ENCODE measurements around the gene SLC28A2. TPM values are rescaled to one million over a fixed set of nuclear protein-coding genes. Genes with fewer than 3 reads are reported as not detected.

Gene SLC28A2
- total RNA-seq (2014; rRNA removed; shearing (Covaris generic)): not detected in 2 replicates

- no peak within 1 kb of the TSS for H3K27ac ChIP-seq
- H3K27me3 ChIP-seq (replicated peaks): no peaks in the 10 kb centered on the region
- H3K9me3 ChIP-seq (replicated peaks): no peaks in the 10 kb centered on the region; the same call in none of the 2 replicates
- H3K36me3 ChIP-seq: no peaks in the 10 kb centered on the region
- H3K4me1 ChIP-seq (replicated peaks): no peaks in the 10 kb centered on the region
- H3K4me3 ChIP-seq: no peak within 1 kb of the TSS
- DNase-seq (ENCODE audit: low read depth in 1 of 2, low spot score in 2 of 2): no peak
Measured at GRCh38 chr15:45251888-45252287, at the start of gene SLC28A2. Gene SLC28A2 (plus strand): TSS chr15:45252234. CDS start chr15:45253216, 982 bp downstream.

GRCh38 chr15:45203182-45203581 is 48.9 kb upstream of the SLC28A2 start:
- Histone ChIP-seq H3K36me3 (no peaks in the 10 kb centered on the region), H3K27me3 (replicated peaks) (no peaks in the 10 kb centered on the region; the same call in 1 of the 2 replicates), H3K27ac (no peak overlapping the region), H3K9me3 (replicated peaks) (no peaks in the 10 kb centered on the region), H3K4me1 (replicated peaks) (no peaks in the 10 kb centered on the region), H3K4me3 (no peak overlapping the region)
- DNase-seq (ENCODE audit: low read depth in 1 of 2, low spot score in 2 of 2): no peak

GRCh38 chr15:45205192-45205591 is 46.8 kb upstream of the SLC28A2 start:
- Histone ChIP-seq H3K36me3 (no peaks in the 10 kb centered on the region), H3K27me3 (replicated peaks) (no peaks in the 10 kb centered on the region; the same call in 1 of the 2 replicates), H3K4me3 (no peak overlapping the region), H3K9me3 (replicated peaks) (no peaks in the 10 kb centered on the region), H3K4me1 (replicated peaks) (no peaks in the 10 kb centered on the region), H3K27ac (no peak overlapping the region)
- peak in 1 of 2 experiments; percentile 26 for DNase-seq (ENCODE audit: low read depth in 1 of 2, low spot score in 2 of 2)

- Histone ChIP-seq H3K36me3 (no peaks in the 10 kb centered on the region), H3K27me3 (replicated peaks) (no peaks in the 10 kb centered on the region), H3K4me1 (replicated peaks) (no peaks in the 10 kb centered on the region), H3K9me3 (replicated peaks) (no peaks in the 10 kb centered on the region), H3K27ac (no peak overlapping the region), H3K4me3 (no peak overlapping the region)
- DNase-seq (ENCODE audit: low read depth in 1 of 2, low spot score in 2 of 2): no peak
Measured at GRCh38 chr15:45212493-45212892, 39.5 kb upstream of the SLC28A2 start.

GRCh38 chr15:45221053-45221599 is 30.9 kb upstream of the SLC28A2 start:
- Histone ChIP-seq H3K36me3 (no peaks in the 10 kb centered on the region), H3K9me3 (replicated peaks) (no peaks in the 10 kb centered on the region), H3K27me3 (replicated peaks) (0 out of 2 replicates have a peak, but pooled peaks cover 13% of the 10 kb centered on the region), H3K4me1 (replicated peaks) (no peaks in the 10 kb centered on the region), H3K4me3 (no peak overlapping the region), H3K27ac (no peak overlapping the region)
- DNase-seq (ENCODE audit: low read depth in 1 of 2, low spot score in 2 of 2): no peak

- Histone ChIP-seq H3K36me3 (no peaks in the 10 kb centered on the region), H3K4me1 (replicated peaks) (no peaks in the 10 kb centered on the region), H3K4me3 (no peak overlapping the region), H3K27me3 (replicated peaks) (0 out of 2 replicates have a peak, but pooled peaks cover 13% of the 10 kb centered on the region), H3K9me3 (replicated peaks) (no peaks in the 10 kb centered on the region), H3K27ac (no peak overlapping the region)
- DNase-seq (ENCODE audit: low read depth in 1 of 2, low spot score in 2 of 2): no peak
Measured at GRCh38 chr15:45221967-45222366, 30.1 kb upstream of the SLC28A2 start.

- no peaks in the 10 kb centered on the region for H3K4me1 ChIP-seq (replicated peaks)
- H3K4me3 ChIP-seq: no peak overlapping the region
- no peaks in the 10 kb centered on the region for H3K9me3 ChIP-seq (replicated peaks)
- no peak for DNase-seq (ENCODE audit: low read depth in 1 of 2, low spot score in 2 of 2)
- no peak overlapping the region for H3K27ac ChIP-seq
- 0 out of 2 replicates have a peak, but pooled peaks cover 13% of the 10 kb centered on the region for H3K27me3 ChIP-seq (replicated peaks)
- H3K36me3 ChIP-seq: no peaks in the 10 kb centered on the region
Measured at GRCh38 chr15:45224621-45225217, 27.3 kb upstream of the SLC28A2 start.

- H3K36me3 ChIP-seq: no peaks in the 10 kb centered on the region
- H3K9me3 ChIP-seq (replicated peaks): no peaks in the 10 kb centered on the region
Measured at GRCh38 chr15:45225506-45226273, 26.3 kb upstream of the SLC28A2 start.

GRCh38 chr15:45228931-45229330 is 23.1 kb upstream of the SLC28A2 start:
- no peak for DNase-seq (ENCODE audit: low read depth in 1 of 2, low spot score in 2 of 2)
- no peaks in the 10 kb centered on the region for H3K4me1 ChIP-seq (replicated peaks)
- H3K36me3 ChIP-seq: no peaks in the 10 kb centered on the region
- no peak overlapping the region for H3K4me3 ChIP-seq
- H3K27me3 ChIP-seq (replicated peaks): no peaks in the 10 kb centered on the region
- H3K9me3 ChIP-seq (replicated peaks): no peaks in the 10 kb centered on the region
- H3K27ac ChIP-seq: no peak overlapping the region

More at GRCh38 chr15:45225506-45226273, 26.3 kb upstream of the SLC28A2 start:
- H3K4me1 ChIP-seq (replicated peaks): no peaks in the 10 kb centered on the region
- no peak overlapping the region for H3K27ac ChIP-seq
- H3K4me3 ChIP-seq: no peak overlapping the region
- H3K27me3 ChIP-seq (replicated peaks): 0 out of 2 replicates have a peak, but pooled peaks cover 10% of the 10 kb centered on the region
- DNase-seq (ENCODE audit: low read depth in 1 of 2, low spot score in 2 of 2): no peak

GRCh38 chr15:45230245-45230965 is 21.6 kb upstream of the SLC28A2 start:
- H3K4me3 ChIP-seq: no peak overlapping the region
- H3K4me1 ChIP-seq (replicated peaks): no peaks in the 10 kb centered on the region
- H3K27me3 ChIP-seq (replicated peaks): no peaks in the 10 kb centered on the region
- H3K36me3 ChIP-seq: no peaks in the 10 kb centered on the region
- DNase-seq (ENCODE audit: low read depth in 1 of 2, low spot score in 2 of 2): no peak
- no peak overlapping the region for H3K27ac ChIP-seq
- H3K9me3 ChIP-seq (replicated peaks): no peaks in the 10 kb centered on the region

- Histone ChIP-seq H3K9me3 (replicated peaks) (no peaks in the 10 kb centered on the region), H3K27me3 (replicated peaks) (no peaks in the 10 kb centered on the region), H3K4me1 (replicated peaks) (no peaks in the 10 kb centered on the region), H3K27ac (no peak overlapping the region), H3K36me3 (no peaks in the 10 kb centered on the region), H3K4me3 (no peak overlapping the region)
- DNase-seq (ENCODE audit: low read depth in 1 of 2, low spot score in 2 of 2): no peak
Measured at GRCh38 chr15:45231132-45231531, 20.9 kb upstream of the SLC28A2 start.

GRCh38 chr15:45231864-45232562 is 20.0 kb upstream of the SLC28A2 start:
- Histone ChIP-seq H3K4me3 (no peak overlapping the region), H3K27ac (no peak overlapping the region), H3K27me3 (replicated peaks) (no peaks in the 10 kb centered on the region), H3K4me1 (replicated peaks) (no peaks in the 10 kb centered on the region), H3K9me3 (replicated peaks) (no peaks in the 10 kb centered on the region), H3K36me3 (no peaks in the 10 kb centered on the region)
- no peak for DNase-seq (ENCODE audit: low read depth in 1 of 2, low spot score in 2 of 2)

- H3K4me3 ChIP-seq: no peak overlapping the region
- H3K9me3 ChIP-seq (replicated peaks): no peaks in the 10 kb centered on the region
Measured at GRCh38 chr15:45234562-45235235, 17.3 kb upstream of the SLC28A2 start.

More at GRCh38 chr15:45234562-45235235, 17.3 kb upstream of the SLC28A2 start:
- no peaks in the 10 kb centered on the region for H3K36me3 ChIP-seq
- H3K4me1 ChIP-seq (replicated peaks): no peaks in the 10 kb centered on the region
- no peak for DNase-seq (ENCODE audit: low read depth in 1 of 2, low spot score in 2 of 2)
- H3K27me3 ChIP-seq (replicated peaks): no peaks in the 10 kb centered on the region
- no peak overlapping the region for H3K27ac ChIP-seq
